ENCODE data around the gene ARSB. TPM values are rescaled to one million over a fixed set of nuclear protein-coding genes. Genes with fewer than 3 reads are reported as not detected.

The ARSB gene
- total RNA-seq, 1 experiment from 2014 or later, result 11.4 TPM

DNA sequence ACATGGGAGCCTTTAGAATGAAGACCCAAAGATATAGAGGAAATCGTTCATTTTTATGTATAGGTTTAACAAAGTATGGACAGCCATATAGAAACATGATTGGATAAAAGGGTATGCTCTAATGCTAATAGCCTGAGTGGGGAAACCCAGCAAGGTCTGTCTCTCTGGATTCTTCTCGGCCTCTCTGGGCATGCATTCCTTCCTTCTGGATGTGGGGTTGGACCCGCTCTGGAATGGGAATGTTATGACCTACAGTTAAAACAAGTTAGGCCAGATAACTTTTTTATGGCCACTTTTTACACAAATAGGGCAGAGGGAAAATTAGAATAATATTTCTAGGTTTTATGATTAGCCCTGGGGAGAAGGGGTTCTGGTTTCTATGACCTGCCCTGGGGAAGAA is 103.2 kb downstream of the ARSB start:
- no peak overlapping the region for H4K5ac ChIP-seq (ENCODE audit: insufficient read length, low read depth, low read length)
- H3K27ac ChIP-seq (ENCODE audit: insufficient read length, low read depth, low read length), result no peak overlapping the region
- WGBS (ENCODE audit: extremely low coverage, insufficient read length, low lambda C conversion rate), result no CpG with 5 or more reads among the region's 3 CpGs
- Mint-ChIP-seq H3K9me3 (no peaks in the 10 kb centered on the region), H3K36me3 (ENCODE audit: insufficient read depth in 1 of 3, low read depth in 3 of 3) (0 out of 7 replicates have a peak, but pooled peaks cover 0 to 1% (median 0%) of the 10 kb centered on the region in 3 experiments), H3K27me3 (ENCODE audit: low read depth) (no peaks in the 10 kb centered on the region), H3K27ac (no peak overlapping the region), H3K4me3 (no peak overlapping the region), H3K4me1 (peaks cover 0 to 3% of the 10 kb centered on the region in 2 experiments; a peak in 1 of 4 replicates)
- H3K56ac ChIP-seq (ENCODE audit: insufficient read length, low read depth, low read length), result no peak overlapping the region
- no peak overlapping the region for H3K4me2 ChIP-seq (ENCODE audit: insufficient read depth, insufficient read length, low read length)
- TF ChIP-seq, protein P1, sequence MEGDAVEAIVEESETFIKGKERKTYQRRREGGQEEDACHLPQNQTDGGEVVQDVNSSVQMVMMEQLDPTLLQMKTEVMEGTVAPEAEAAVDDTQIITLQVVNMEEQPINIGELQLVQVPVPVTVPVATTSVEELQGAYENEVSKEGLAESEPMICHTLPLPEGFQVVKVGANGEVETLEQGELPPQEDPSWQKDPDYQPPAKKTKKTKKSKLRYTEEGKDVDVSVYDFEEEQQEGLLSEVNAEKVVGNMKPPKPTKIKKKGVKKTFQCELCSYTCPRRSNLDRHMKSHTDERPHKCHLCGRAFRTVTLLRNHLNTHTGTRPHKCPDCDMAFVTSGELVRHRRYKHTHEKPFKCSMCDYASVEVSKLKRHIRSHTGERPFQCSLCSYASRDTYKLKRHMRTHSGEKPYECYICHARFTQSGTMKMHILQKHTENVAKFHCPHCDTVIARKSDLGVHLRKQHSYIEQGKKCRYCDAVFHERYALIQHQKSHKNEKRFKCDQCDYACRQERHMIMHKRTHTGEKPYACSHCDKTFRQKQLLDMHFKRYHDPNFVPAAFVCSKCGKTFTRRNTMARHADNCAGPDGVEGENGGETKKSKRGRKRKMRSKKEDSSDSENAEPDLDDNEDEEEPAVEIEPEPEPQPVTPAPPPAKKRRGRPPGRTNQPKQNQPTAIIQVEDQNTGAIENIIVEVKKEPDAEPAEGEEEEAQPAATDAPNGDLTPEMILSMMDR (conservative IDR thresholded peaks at IDR 0.05), result no peak
- H3K14ac ChIP-seq (ENCODE audit: insufficient read depth, low read length), result no peak overlapping the region
- H4K20me1 ChIP-seq (ENCODE audit: control insufficient read depth, insufficient read depth, insufficient read length), result no peaks in the 10 kb centered on the region
- no peak overlapping the region for H3K23ac ChIP-seq (ENCODE audit: insufficient read length, low read depth, low read length)
- H2BK15ac ChIP-seq (ENCODE audit: low read depth, low read length), result no peak overlapping the region
- no peaks in the 10 kb centered on the region for H3K79me2 ChIP-seq (ENCODE audit: insufficient read depth, low read length)
- no peaks in the 10 kb centered on the region for H3K9me3 ChIP-seq (ENCODE audit: control insufficient read depth, low read depth, low read length)
- H3K9ac ChIP-seq (ENCODE audit: extremely low read depth, insufficient read length, low read length), result no peak overlapping the region
- no peak overlapping the region for H2BK20ac ChIP-seq (ENCODE audit: low read depth, low read length, poor library complexity, severe bottlenecking)
- no peak overlapping the region for H2BK5ac ChIP-seq (ENCODE audit: insufficient read length, low read length)
- H3T11ph ChIP-seq (ENCODE audit: low read length), result no peak overlapping the region
- no peak for DNase-seq
- H2AK5ac ChIP-seq (ENCODE audit: insufficient read length, low read length), result no peak overlapping the region
- no peak overlapping the region for H4K8ac ChIP-seq (replicated peaks; ENCODE audit: insufficient read length, low read depth, low read length)
- no peak overlapping the region for H2BK120ac ChIP-seq (ENCODE audit: low read depth, low read length, poor library complexity, severe bottlenecking)
- H2BK12ac ChIP-seq (ENCODE audit: insufficient read length, low read depth, low read length), result no peak overlapping the region
- no peak overlapping the region for H2AFZ ChIP-seq (ENCODE audit: low read length)
- H3K27me3 ChIP-seq (ENCODE audit: insufficient read depth, low read length), result no peaks in the 10 kb centered on the region
- no peak overlapping the region for H3K18ac ChIP-seq (ENCODE audit: insufficient read length, low read depth, low read length)
- H4K91ac ChIP-seq (ENCODE audit: insufficient read length, low read depth, low read length), result no peak overlapping the region
- no peaks in the 10 kb centered on the region for H3K4me1 ChIP-seq (ENCODE audit: insufficient read depth, low read length)
- H3K79me1 ChIP-seq (ENCODE audit: insufficient read depth, low read depth, low read length, poor library complexity, severe bottlenecking), result no peaks in the 10 kb centered on the region
- H3K4ac ChIP-seq (ENCODE audit: low read depth, low read length), result no peak overlapping the region
- no peaks in the 10 kb centered on the region for H3K23me2 ChIP-seq (ENCODE audit: insufficient read length, low read depth, low read length, poor library complexity, severe bottlenecking)

Data from H9 (cell line).